Muscle layer of colon (tissue), 2 donors: Measurements from ENCODE around the gene CYSRT1.

ENCODE experiments used
- H3K27ac ChIP-seq: one replicate; pipeline ENCODE4 v1.7.0; 2013; ENCODE audit warnings: low read depth, mild to moderate bottlenecking, low read length, moderate library complexity
- H3K27me3 ChIP-seq, 2 donors: one replicate each; pipeline ENCODE4 v1.7.0; 2013; ENCODE audit warnings: low read length in 2 of 2, mild to moderate bottlenecking in 2 of 2; ENCODE audit not compliant: insufficient read depth in 2 of 2, control insufficient read depth in 1 of 2
- H3K36me3 ChIP-seq: one replicate; pipeline ENCODE4 v1.7.0; 2013; ENCODE audit warnings: mild to moderate bottlenecking, low read length; ENCODE audit not compliant: insufficient read depth
- H3K4me1 ChIP-seq: one replicate; pipeline ENCODE4 v1.7.0; 2013; ENCODE audit warnings: mild to moderate bottlenecking, low read length; ENCODE audit not compliant: insufficient read depth
- H3K4me3 ChIP-seq, 2 donors: one replicate each; pipeline ENCODE4 v1.7.0; 2013; ENCODE audit warnings: low read length in 2 of 2, low read depth in 1 of 2, mild to moderate bottlenecking in 1 of 2, moderate library complexity in 1 of 2
- H3K9ac ChIP-seq: one replicate; pipeline ENCODE4 v1.7.0; 2013; ENCODE audit warnings: low read length
- H3K9me3 ChIP-seq: one replicate; pipeline ENCODE4 v1.7.0; 2013; ENCODE audit warnings: mild to moderate bottlenecking, low read length
- donor health status: abdominal sarcoma.
- donor health status: Adenocarcinoma of cecum.

CYSRT1 gene

GRCh38 chr9:137224830-137225694 is at the start of gene CYSRT1:
Gene CYSRT1 (plus strand): TSS chr9:137225174. CDS start chr9:137225622, 448 bp downstream.
- H3K27me3 ChIP-seq: peaks cover 0 to 31% of the 10 kb centered on the region in 2 donors
- peak within 1 kb of the TSS; percentile 73 to 84 for H3K4me3 ChIP-seq
- H3K9me3 ChIP-seq: no peaks in the 10 kb centered on the region
- peak within 1 kb of the TSS; percentile 78 for H3K9ac ChIP-seq
- peaks cover 5% of the 10 kb centered on the region for H3K4me1 ChIP-seq
- no peaks in the 10 kb centered on the region for H3K36me3 ChIP-seq
- peak within 1 kb of the TSS; percentile 86 for H3K27ac ChIP-seq

- H3K4me1 ChIP-seq: no peaks in the 10 kb centered on the region
- H3K36me3 ChIP-seq: peaks cover 17% of the 10 kb centered on the region
- no peak overlapping the region for H3K9ac ChIP-seq
- no peaks in the 10 kb centered on the region for H3K9me3 ChIP-seq
- peaks cover 3 to 30% of the 10 kb centered on the region in 2 donors for H3K27me3 ChIP-seq
- no peak overlapping the region for H3K27ac ChIP-seq
- H3K4me3 ChIP-seq: no peak overlapping the region
Observed at GRCh38 chr9:137175345-137175961, 49.5 kb upstream of the CYSRT1 start.

DNA sequence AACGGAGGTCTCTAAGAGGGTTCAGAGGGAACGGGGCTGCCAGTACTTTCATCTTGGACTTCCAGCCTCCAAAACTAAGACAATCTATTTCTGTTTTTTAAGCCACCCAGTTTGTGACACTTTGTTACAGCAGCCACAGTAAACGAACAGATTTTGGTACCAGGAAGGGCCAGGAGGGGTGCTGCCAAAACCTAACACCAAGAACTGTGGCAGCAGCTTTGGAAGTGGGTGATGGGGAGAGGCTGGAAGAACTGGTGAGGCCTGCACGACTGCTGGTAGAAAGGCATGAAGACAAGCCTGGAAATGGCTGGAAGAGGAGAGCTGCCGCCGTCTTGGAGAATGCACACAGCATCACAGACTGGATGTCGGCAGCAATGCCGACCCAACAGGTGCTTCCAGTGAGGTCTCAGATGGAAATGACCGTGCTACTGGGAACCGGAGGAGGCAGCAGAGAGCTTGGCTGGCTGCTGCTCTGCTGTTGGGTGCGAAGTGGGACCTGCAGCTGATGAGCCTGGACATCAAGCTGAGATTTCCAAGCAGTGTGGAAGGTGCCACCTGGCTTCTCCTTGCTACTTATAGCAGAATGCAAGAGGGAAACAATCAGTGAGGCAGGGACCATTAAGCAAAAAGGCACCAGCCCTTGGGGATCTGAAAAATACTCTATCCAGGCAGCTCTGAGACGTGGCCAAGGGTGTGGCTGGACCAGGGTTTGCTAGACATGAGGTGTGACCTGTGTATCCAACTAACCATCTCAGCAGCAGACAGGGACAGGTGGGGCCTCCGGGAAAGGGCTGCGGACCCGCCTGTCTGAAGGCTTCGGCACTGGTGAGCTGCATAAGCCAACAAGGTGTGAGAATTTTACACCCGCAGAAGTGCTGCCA is 48.4 kb upstream of the CYSRT1 start:
- Histone ChIP-seq H3K9ac (no peak overlapping the region), H3K4me3 (no peak overlapping the region), H3K27me3 (peaks cover 0 to 19% of the 10 kb centered on the region in 2 donors), H3K4me1 (no peaks in the 10 kb centered on the region), H3K27ac (no peak overlapping the region), H3K9me3 (no peaks in the 10 kb centered on the region), H3K36me3 (peaks cover 25% of the 10 kb centered on the region)

GRCh38 chr9:137178201-137178938 is 46.6 kb upstream of the CYSRT1 start:
- Histone ChIP-seq H3K9me3 (no peaks in the 10 kb centered on the region), H3K36me3 (peaks cover 36% of the 10 kb centered on the region), H3K4me3 (no peak overlapping the region), H3K27ac (no peak overlapping the region), H3K4me1 (no peaks in the 10 kb centered on the region), H3K9ac (no peak overlapping the region), H3K27me3 (peaks cover 0 to 6% of the 10 kb centered on the region in 2 donors)

DNA sequence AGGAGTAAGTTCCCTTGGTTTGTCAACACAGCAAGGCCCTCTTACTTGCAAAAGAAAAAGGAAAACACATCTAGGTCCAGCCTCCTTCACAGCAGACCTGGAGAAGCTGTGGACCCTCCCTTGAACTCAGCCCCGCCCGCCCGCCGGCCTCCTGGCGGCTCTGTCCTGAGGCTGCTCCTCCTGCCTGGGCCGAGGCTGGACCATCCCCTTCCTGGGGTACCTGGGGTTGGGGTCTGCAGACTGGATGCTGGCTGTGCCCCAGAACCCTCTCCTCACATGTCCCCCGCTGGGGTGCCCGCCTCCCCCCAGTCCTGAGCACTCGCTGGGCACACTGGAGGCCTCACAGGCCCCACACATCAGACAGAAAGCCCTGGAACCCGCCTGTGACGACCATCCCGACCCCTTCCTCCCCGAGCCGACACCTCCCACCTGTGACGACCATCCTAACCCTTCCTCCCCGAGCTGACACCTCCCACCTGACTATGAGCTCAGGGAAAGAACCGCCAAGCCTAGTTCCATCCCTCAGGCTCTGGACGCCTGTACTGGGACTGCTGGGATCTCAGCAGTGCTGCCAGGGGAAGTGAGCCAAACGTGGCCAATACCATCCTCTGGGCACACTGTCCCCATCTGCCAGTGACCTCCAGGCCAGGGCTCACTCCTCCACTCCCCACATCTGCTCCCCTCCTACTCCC is 45.9 kb upstream of the CYSRT1 start:
- Histone ChIP-seq H3K9ac (no peak overlapping the region), H3K27me3 (peaks cover 0 to 4% of the 10 kb centered on the region in 2 donors), H3K4me1 (no peaks in the 10 kb centered on the region), H3K36me3 (peaks cover 43% of the 10 kb centered on the region), H3K4me3 (no peak overlapping the region), H3K27ac (no peak overlapping the region), H3K9me3 (no peaks in the 10 kb centered on the region)

DNA sequence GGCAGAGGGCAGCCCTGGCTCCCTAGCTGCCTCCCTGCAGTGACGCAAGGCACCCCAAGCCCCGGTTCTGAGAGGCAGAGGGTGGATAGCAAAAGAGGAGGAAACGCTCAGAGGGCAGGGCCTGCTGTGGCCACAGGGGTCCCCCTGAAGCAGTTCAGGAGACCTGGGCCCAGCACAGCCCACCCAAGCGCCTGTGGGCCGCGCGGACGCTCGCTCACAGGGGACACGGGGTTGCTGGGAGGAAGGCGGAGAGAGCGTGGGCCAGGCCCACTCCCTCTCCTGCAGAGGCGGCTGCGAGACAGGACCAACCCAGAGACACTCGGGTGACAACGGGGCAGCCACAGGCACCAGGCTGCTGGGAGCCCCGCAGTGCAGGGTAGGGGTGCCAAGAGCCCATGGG is 45.2 kb upstream of the CYSRT1 start:
- H3K27ac ChIP-seq: no peak overlapping the region
- no peak overlapping the region for H3K9ac ChIP-seq
- H3K9me3 ChIP-seq: no peaks in the 10 kb centered on the region
- no peak overlapping the region for H3K4me3 ChIP-seq
- no peaks in the 10 kb centered on the region for H3K27me3 ChIP-seq
- no peaks in the 10 kb centered on the region for H3K4me1 ChIP-seq
- peaks cover 48% of the 10 kb centered on the region for H3K36me3 ChIP-seq

DNA sequence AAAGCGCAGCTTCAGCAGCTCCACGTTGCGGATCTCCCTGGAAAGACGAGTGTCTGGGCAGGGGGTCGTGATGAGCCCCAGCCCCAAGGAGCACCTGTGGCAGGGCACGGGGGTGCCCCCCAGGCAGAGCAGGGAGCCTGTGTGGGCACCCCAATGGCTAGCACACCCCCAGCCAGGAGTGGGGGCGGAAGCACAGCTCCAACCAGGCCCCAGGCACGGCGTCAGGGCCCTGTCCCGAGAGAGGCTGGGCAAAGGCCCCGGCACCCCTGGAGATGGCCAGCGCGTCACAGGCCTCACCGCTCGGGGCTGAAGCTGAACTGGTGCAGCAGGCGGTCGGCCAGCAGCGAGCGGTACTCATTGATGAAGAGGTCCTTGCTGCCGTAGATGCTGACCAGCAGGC is 44.5 kb upstream of the CYSRT1 start:
- H3K27ac ChIP-seq: no peak overlapping the region
- no peak overlapping the region for H3K4me3 ChIP-seq
- no peak overlapping the region for H3K9ac ChIP-seq
- no peaks in the 10 kb centered on the region for H3K9me3 ChIP-seq
- no peaks in the 10 kb centered on the region for H3K4me1 ChIP-seq
- no peaks in the 10 kb centered on the region for H3K27me3 ChIP-seq
- H3K36me3 ChIP-seq: peaks cover 54% of the 10 kb centered on the region

GRCh38 chr9:137181680-137182079 is 43.3 kb upstream of the CYSRT1 start:
- Histone ChIP-seq H3K4me3 (no peak overlapping the region), H3K27ac (no peak overlapping the region), H3K27me3 (no peaks in the 10 kb centered on the region), H3K36me3 (peaks cover 65% of the 10 kb centered on the region), H3K9ac (no peak overlapping the region), H3K4me1 (peaks cover 7% of the 10 kb centered on the region), H3K9me3 (no peaks in the 10 kb centered on the region)

DNA sequence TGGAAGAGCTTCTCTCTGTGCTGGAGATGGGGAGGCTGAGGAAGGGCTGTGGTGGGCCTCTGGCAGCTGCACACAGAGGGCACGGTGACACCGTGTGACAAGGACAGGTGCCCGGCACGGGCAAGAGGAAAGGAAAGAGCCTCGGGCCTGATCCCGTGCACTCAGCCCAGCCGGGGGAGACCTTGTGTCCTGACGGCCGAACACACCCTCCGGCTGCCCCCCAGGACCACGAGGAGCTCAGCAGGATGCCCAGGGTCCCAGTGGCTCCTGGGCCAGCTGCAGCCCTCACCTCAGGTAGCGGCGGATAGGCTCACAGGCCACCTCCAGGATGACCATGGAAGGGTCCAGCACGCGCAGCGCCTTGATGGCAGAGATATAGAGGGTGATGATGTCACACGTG is 42.1 kb upstream of the CYSRT1 start:
- Histone ChIP-seq H3K36me3 (peaks cover 69% of the 10 kb centered on the region), H3K4me3 (no peak overlapping the region), H3K27ac (no peak overlapping the region), H3K27me3 (no peaks in the 10 kb centered on the region), H3K9ac (no peak overlapping the region), H3K9me3 (no peaks in the 10 kb centered on the region), H3K4me1 (peaks cover 19% of the 10 kb centered on the region)

- Histone ChIP-seq H3K27me3 (no peaks in the 10 kb centered on the region), H3K27ac (no peak overlapping the region), H3K9me3 (no peaks in the 10 kb centered on the region), H3K9ac (no peak overlapping the region), H3K4me1 (peaks cover 19% of the 10 kb centered on the region), H3K4me3 (no peak overlapping the region), H3K36me3 (peaks cover 66% of the 10 kb centered on the region)
Observed at GRCh38 chr9:137183980-137184595, 40.9 kb upstream of the CYSRT1 start.
